GM18873 (cell line): ENCODE measurements around the gene AMZ2.

ENCODE experiments used
- ATAC-seq: cut with Tn5 transposase; IDR thresholded peaks from one replicate; pipeline ENCODE4 v1.9.1; 2021; ENCODE audit warnings: mild to moderate bottlenecking, moderate library complexity, moderate number of reproducible peaks; ENCODE audit not compliant: unreplicated experiment, low FRiP score

The AMZ2 gene

DNA sequence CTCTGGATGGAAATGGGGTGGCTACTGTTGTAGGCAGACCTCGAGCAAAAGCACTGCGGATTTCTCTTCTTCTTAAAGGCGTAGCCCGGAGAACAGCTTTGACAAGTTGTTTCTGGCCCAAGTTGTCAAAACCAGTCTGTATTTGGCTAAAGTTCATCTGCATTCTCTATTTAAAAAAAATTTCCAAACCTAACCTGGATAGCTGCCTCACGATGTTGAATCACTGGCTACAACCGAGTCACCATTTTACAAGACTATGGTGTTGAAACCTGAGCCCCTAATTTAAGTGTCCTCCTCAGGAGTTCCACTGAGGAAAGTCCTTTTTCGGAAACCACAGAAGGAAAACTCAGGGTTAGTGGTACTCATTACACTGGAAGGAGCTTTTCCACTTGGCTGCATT is 41.6 kb downstream of the AMZ2 start:
- ATAC-seq = no peak

DNA sequence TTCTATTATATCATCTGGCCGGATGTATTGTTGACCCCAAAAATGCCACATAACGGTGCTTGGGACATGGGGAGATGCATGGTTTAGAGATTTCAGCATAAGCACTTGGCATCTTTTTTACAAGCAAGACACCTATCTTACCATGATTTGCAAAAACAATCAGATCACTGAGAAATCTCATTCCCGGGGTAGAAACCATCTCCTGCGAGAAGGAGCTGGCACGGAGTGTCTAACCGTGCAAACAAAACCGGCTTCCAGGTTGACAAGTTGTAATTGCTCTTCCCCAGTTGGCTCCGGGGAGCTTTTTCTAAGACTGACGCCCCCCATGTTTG is 42.1 kb downstream of the AMZ2 start:
- no peak for ATAC-seq

DNA sequence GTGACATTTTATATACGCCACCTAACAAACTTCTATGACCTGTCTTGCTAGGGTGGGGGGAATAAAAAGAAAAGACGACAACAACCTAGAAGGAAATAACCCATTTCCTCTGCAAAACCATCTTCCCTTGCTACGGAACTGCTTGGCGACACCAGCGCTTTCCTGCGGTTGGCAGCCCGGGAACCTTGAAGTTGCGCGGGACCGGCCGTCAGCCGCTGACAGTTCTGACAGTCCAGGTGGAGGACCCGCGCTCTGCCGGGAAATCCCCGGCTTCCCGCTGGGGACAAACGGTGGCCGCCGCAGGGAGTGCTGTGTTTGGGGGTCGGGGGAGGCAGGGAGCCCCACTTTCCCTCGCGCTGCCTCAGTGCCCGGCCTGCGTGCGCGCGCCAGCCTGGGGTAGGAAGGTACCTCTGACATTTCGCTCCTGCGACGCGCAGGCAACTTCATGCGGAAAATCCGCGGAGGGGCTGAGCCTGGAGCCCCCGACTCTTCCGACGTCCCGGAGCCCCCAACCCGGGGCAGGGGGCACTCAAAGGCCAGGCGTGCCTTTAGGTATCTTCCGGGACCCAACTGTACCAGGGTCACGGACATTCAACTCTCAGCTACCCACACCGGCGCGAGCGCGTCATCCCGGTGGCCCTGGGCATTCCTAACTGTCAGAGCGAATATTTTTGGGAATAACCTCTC is 42.6 kb downstream of the AMZ2 start:
- ATAC-seq = no peak

DNA sequence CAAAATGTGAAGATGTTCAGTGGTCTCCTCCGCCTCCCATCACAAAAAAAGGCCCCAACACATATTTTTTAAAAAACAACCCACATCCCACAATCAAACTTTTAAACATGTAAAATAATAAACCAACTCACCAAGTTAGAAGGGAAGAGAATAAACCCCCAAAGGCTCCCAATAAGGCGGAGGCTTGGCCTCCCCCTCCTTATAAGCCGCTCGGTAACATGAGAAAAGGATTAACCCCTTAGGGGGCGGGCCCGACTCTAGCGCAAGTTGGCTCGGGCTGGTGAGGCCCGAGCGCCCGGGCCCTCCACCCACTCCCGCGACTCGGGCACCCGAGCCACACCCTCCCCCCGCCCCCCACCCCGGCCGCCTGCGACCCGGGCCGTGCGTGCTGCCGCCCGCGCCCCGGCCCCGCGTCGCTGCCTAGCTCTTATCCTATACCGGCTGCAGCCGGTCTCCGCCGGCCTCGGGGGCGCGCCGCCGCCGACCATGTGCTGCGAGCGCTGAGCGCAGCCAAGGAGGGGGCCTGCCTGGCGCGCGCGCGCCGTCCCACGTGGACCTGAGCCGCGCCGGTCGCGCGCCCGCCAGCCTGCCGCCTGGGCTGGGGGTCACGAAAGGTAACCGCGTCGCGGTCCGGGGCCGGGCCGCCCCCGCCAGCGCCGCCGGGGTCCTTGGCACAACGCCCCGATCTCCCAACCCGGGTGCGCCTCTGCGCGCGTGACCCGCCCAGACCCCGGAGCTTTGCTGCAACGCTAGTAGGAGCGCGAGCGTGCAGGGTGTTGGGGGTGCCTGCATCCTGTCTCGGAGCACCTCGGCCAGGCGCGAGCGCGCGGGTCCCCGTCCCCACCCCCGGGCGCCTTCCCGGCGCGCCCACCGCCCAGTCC is 43.4 kb downstream of the AMZ2 start, which contains the start of the genes ARSG and SLC16A6:
Gene ARSG (plus strand): TSS at position 541 of the 881 bp plus-strand sequence. CDS start 15,999 bp downstream, outside the sequence.
Gene SLC16A6 (minus strand): TSS at position 173 of the 881 bp plus-strand sequence. CDS start 12,807 bp downstream, outside the sequence.
- ATAC-seq = peak; percentile 26

DNA sequence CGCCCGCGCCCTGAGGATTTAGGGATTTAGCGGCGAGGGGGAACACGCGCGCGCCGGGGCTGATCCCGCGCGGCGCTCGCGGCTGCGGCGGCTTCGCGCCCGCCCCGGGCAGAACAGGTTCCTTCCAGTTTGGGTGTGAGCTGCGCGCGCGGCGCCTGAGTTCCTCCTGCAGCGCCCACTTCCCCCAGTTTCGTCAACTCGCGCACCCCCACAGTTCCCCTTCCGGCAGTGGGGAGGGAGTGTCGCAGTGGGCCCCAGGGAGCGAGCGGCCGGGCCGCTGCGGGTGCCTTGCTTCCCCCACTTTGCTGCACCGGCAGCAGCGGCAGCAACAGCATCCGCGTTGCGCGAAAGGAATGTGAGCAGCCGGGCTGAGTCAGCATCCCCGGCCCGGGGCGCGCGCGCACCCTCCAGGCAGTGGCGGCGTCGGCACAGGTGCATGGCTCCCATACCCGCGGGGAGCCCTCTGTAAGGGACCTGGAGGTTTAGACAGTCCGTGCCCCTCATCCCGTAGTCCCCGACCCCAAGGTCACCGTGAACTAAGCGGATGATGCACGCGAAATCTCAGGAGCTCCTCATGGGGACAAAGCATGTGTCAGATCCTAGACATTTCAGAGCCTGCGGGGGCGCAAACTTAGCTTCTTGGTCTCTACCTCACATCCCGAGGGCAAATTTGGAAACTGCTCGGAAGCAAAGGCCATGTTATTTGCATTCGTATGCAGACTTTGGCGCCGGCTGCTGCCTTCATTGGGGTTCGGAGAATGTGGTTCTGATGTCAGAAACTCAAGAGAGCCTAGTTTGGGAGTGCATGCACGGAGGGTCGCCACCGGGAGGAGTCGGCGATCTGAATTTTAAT is 44.2 kb downstream of the AMZ2 start:
- peak; percentile 60 for ATAC-seq

DNA sequence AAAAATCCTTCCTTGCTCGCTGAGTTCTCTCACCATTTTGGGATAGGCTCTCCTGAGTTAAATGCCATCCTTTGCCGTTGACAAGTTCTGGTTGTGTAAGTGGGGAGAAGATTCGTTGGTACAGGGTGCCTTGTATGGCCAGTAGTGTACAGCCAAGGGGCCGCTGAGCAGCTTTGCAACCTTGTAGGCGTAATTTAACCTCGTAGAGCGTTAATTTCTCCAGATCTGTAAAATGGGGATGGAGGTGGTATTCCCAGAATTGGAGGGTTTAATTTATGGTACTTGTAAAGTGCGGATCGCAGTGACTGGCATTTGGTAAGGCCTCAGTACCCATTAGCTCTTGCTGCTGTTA is 44.8 kb downstream of the AMZ2 start:
- no peak for ATAC-seq

DNA sequence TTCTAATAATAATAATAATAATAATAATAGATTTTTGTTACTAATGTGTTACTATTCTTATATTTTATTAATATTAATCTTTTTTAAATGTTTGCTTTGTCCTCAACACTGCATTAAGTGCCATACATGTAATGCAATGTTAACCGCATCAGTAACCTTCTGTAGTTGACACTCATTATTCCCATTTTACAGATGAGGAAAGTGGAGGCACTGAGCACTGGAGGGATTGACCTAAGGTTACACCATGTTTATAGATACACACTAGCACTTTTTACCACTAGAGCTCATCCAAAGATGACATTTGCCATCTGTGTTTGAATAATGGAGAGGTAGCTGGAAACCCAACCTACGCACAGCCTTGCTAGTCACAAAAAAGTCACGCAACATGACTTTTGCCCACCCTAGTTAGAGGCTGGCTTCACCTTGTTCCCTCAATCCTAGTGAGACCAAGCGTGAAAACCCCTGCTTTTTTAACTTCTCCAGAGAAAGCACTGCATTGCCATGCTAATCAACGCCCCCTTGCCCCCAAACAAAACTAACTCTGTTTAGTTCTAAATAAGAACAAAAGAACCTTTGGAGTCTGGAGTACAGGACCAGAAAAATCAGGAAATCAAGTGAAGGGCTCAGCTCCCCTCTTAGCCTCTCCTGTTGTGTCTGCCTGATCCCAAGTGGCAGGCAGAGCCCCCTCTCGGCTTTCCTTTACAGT is 45.8 kb downstream of the AMZ2 start:
- no peak for ATAC-seq

DNA sequence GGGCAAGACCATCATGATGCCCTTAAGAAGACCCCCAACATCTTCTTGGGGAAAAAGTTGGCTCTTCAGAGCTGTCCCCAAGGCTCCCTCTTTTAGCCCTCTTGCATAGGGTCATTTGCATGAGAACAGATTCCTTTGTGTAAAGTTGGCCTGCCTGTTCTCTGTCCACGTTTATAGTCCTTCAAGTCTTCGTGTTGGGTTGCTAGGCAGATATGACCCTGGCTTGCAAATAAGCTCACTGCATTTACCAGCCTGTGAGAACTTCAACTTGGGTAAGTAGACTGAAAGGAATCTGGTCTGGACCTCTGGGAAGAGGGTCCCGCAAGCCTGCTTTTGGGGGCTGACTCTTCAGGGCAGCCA is 46.3 kb downstream of the AMZ2 start:
- ATAC-seq = no peak

DNA sequence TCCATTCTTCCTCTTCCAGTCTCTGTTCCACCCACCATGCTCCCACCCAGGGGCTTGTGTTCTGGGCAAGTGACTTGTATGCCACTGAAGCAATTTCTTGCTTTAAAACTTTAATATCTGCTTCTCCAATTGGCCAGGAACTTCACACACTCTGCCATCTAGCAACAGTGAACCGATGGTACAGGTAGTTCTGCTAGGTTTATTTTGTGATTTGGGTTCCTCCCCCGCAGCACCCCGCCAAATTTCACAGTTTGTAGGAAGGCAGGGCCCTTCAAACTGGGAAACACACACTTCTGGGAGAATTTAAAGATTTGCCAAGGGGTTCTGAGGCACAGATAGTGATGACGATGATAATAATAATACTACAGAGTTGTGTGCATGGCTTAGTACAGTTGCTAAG is 46.8 kb downstream of the AMZ2 start:
- ATAC-seq = no peak

DNA sequence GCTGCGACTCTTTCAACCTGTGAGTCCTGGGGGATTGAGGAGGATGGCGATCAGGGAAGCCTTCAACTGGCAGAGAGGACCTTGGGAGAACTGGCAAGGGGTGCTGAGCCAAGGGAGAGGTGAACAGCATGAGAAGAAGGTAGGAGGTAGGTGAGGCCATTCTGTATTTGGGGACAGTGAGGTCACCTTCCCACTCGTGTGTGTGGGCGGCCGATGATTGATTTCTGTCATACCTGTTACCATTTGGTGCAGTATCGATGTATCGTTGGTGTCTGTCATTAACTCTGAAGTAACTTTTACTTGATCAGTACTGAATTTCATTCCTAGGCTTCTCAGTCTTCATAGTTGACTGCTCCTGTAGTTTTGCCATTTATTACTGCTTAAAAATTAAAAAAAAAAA is 47.2 kb downstream of the AMZ2 start:
- no peak for ATAC-seq

DNA sequence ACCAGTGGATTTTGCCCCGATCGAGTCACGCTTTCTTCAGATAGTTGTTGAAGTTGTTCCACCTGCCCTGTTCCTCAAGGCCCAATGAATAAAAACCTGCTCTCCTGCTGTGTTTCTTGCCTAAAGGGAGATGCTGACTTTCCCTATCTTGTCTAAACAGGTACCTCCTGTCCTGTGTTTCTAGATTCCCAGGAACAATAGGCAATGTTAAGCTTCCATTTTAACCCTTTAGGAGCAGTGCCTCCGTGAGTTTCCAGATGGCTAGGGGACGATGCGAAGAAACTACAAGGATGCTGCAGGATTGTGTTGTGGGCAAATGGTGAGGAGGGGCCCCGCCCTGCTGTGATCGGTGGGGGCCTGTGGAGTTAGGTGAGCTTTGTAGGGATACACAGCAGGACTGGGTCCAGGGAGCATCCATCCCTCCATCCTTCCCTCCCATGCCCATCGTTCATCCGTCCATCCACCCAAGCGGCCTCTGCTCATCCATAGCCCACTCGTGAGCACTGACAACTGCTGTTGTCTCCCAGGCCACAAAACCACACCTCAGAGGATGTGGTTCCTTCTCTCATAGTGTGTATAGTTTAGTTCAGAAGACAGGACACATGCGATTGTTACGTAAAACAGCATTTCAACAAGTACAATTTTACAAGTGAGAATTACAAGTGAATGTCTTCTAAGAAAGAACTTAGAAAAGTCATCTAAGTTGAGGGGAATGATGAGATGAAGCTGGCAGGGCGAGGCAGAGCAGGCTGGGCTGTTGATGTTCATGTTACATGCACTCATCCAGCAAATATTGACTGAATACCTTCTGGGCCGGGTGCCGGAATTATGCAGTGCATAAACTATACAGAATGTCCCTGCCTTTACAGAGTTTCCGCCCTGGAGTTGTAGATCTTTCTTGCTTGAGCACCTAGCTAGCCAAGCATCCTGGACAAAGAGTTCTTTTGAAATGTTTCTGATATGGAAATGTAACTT is 48.7 kb downstream of the AMZ2 start:
- no peak for ATAC-seq

DNA sequence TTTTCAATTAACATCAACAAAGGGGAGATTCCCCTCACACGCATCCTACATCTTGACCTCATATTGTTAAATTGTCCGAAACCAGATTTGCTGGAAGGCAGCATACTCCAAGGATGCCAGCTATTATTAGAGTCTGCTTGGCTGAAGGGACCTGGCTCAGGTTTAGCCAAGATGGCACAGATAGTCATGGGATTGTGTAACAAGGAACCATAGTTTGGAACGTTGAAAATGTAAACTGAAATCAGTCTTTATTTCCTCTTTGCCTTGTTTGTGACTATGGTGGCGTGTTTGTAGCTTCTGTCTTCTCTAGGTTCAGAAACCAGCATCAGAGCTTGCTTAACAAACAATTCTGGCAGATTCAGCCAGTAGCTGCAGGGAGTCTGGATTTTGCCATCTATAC is 49.4 kb downstream of the AMZ2 start:
- ATAC-seq = no peak

DNA sequence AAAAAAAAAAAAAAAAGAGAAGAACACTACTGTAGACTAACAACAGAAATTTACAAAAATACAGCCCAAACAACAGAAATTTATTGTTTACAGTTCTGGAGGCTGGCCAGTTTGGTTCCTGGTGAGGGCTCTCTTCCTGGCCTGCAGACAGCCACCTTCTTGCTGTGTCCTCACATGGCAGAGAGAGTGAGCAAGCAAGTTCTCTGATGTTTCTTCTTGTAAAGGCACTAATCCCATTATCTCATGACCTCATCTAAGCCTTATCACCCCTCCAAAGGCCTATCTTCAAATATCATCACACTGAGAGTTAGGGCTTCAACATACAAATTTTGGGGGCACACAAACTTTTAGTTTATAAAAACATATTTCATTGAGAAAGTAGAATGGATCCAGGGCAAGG is 50.8 kb downstream of the AMZ2 start:
- no peak for ATAC-seq

DNA sequence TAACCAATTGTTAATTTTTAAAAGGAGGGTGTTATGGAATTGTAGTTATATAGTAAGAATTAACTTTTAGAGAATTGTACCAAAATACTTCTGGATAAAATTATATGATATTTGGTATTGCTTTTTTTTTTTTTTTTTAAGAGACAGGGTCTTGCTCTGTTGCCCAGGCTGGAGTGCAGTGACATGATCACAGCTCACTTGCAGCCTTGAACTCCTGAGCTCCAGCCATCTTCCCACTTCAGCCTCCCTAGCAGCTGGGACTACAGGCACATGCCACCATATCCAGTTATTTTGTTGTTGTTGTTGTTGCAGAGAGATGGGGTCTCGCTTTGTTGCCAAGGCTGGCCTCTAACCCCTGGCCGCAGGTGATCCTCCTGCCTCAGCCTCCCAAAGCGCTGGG is 52.0 kb downstream of the AMZ2 start:
- ATAC-seq = no peak

DNA sequence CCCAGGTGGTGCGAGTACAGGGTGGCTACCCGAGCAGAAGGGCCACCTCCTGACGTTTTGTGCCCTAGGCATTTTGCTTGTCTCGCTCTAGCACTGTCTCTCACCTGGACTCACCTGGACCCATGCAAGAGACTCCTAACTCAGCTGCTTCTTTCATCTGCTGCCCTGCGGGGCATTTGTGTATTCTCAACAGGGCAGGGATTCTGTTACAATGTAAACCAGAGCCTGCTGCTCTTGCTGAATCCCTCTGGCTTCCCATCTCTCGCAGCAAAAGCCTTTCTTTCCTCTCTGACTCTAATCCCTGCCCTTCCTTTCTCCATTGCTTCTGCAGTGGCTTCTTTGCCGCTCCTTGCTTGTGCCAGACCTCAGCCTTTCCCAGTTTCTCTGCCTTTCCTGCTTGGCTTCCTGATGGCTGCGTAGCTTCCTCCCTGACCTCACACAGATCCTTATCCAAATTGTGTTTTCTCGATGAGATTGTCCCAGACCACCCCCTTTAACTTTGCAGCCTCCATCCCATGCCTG is 53.7 kb downstream of the AMZ2 start:
- ATAC-seq = no peak

DNA sequence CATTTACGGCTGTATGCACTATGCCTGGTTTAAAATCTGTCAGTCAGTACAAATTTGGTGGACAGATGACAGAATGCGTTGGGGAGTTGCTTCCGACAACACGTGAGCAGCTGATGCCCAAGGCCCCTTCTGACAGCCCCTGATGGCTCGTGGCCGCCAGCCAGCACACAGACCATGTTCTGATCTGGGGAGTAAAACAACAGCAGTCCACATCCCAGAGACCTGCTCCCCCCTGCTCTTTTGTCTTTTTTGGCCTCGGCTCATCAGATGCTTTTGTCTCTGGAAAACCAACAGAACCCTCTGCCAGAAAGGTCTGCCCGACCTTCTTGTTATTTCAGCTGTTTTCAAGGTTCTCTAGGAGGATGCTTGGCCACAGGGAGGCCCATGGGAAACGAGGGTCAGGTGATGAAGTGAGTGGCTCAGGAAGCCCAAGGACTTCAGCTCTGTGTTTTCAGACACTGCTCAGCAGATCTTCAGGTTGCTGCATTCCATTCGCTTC is 54.3 kb downstream of the AMZ2 start:
- ATAC-seq = no peak

DNA sequence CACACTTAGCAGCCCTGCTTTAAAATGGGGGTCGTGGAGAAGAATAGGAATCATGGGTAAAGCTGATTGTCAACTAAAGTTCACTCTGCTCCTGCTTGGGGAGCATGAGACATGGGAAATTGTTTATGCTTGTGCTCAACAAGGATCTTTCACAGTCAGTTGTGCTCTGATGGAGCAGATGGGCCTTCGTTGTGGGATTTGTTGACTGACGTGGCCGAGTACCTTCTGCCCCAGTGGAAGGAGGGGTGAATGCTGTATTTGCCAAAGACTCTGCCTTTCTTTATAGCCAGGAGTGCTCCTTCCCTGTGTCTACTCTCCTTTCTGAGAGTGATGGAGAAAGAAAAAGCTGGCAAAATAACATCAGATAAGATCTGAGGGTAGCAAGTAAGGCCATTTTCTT is 54.8 kb downstream of the AMZ2 start:
- ATAC-seq = no peak

DNA sequence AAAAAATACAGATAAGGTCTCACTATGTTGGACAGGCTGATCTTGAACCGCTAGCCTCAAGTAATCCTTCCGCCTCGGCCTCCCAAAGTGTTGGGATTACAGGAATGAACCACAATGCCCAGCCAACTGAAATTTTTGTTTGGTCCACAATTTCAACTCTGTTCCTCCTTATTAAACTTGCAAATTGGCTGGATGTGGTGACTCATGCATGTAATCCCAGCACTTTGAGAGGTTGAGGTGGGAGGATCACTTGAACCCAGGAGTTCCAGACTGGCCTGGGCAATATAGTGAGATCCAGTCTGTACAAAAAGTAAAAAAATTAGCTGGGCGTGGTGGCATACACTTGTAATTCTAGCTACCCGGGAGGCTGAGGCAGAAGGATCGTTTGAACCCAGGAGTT is 56.9 kb downstream of the AMZ2 start:
- no peak for ATAC-seq

DNA sequence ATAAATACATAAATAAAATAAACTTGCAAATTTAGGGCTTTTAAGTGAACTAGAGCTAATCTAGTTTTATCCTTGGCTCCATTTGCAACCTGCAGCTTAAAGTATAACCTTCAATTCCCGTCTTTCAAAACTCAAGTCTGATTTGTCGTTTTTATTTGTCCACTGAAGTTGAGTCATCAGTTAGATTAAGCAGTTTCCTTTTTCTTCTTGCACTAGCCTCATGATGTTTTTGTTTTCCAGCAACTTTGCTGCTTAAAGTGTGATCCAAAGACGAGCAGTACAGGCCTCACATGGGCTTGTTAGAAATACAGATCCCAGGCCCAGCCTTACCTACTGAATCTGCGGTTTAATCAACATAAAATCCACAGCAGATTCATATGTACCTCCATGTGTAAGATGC is 57.3 kb downstream of the AMZ2 start:
- no peak for ATAC-seq
